ENCODE measurements around the gene SNX30. TPM values are rescaled to one million over a fixed set of nuclear protein-coding genes. Genes with fewer than 3 reads are reported as not detected.

The SNX30 gene
- total RNA-seq, 1 experiment from 2014 or later = 32.5 TPM

- peaks cover 24% of the 10 kb centered on the region; the same call in 1 of the 2 replicates for H3K79me2 ChIP-seq (ENCODE audit: low read depth)
- CTCF ChIA-PET = no interaction called here
- intact Hi-C loops (cut with micrococcal nuclease; ENCODE audit: unreplicated experiment) = no loop called here
Observed at GRCh38 chr9:112786829-112787520, 36.4 kb downstream of the SNX30 start.

GRCh38 chr9:112787978-112788377 lies 37.4 kb downstream of the SNX30 start:
- CTCF ChIA-PET = no interaction called here
- peaks cover 16% of the 10 kb centered on the region; the same call in 1 of the 2 replicates for H3K79me2 ChIP-seq (ENCODE audit: low read depth)
- H3K36me3 ChIP-seq (ENCODE audit: low read depth) = no peaks in the 10 kb centered on the region
- H3K4me1 ChIP-seq (replicated peaks; ENCODE audit: insufficient read depth) = no peaks in the 10 kb centered on the region
- no TSS peak for BruUV-seq (replicated peaks)
- no peak overlapping the region for H2AFZ ChIP-seq
- TF ChIP-seq CTCF (conservative IDR thresholded peaks at IDR 0.05) = no peak
- TF ChIP-seq EZH2 (IDR thresholded peaks at IDR 0.05; ENCODE audit: low read depth) = no peak
- H3K27ac ChIP-seq = no peak overlapping the region
- no peak overlapping the region for H3K4me2 ChIP-seq
- H4K20me1 ChIP-seq (ENCODE audit: insufficient read depth) = 0 out of 2 replicates have a peak, but pooled peaks cover 7% of the 10 kb centered on the region
- intact Hi-C loops (cut with micrococcal nuclease; ENCODE audit: unreplicated experiment) = no loop called here
- H3K9me3 ChIP-seq (ENCODE audit: insufficient read depth, low read depth) = no peaks in the 10 kb centered on the region
- POLR2A ChIA-PET (ENCODE audit: unreplicated experiment) = no interaction called here
- H3F3A ChIP-seq (ENCODE audit: insufficient read depth, low read depth) = no peaks in the 10 kb centered on the region
- H3K9me2 ChIP-seq (ENCODE audit: insufficient read depth) = no peaks in the 10 kb centered on the region
- no peak overlapping the region for H3K4me3 ChIP-seq
- DNase-seq = no peak
- H3K27me3 ChIP-seq (ENCODE audit: insufficient read depth, low read depth) = no peaks in the 10 kb centered on the region

More at GRCh38 chr9:112786829-112787520, 36.4 kb downstream of the SNX30 start:
- no TSS peak for BruUV-seq (replicated peaks)
- TF ChIP-seq EZH2 (IDR thresholded peaks at IDR 0.05; ENCODE audit: low read depth) (no peak), CTCF (conservative IDR thresholded peaks at IDR 0.05) (no peak)
- H3K4me3 ChIP-seq = no peak overlapping the region
- H3K36me3 ChIP-seq (ENCODE audit: low read depth) = no peaks in the 10 kb centered on the region
- H3K27ac ChIP-seq = no peak overlapping the region
- no peak overlapping the region for H3K4me2 ChIP-seq
- no peak overlapping the region for H2AFZ ChIP-seq
- H4K20me1 ChIP-seq (ENCODE audit: insufficient read depth) = 0 out of 2 replicates have a peak, but pooled peaks cover 7% of the 10 kb centered on the region
- H3F3A ChIP-seq (ENCODE audit: insufficient read depth, low read depth) = no peaks in the 10 kb centered on the region
- H3K9me2 ChIP-seq (ENCODE audit: insufficient read depth) = no peaks in the 10 kb centered on the region
- H3K9me3 ChIP-seq (ENCODE audit: insufficient read depth, low read depth) = no peaks in the 10 kb centered on the region
- no peaks in the 10 kb centered on the region for H3K4me1 ChIP-seq (replicated peaks; ENCODE audit: insufficient read depth)
- DNase-seq = no peak
- H3K27me3 ChIP-seq (ENCODE audit: insufficient read depth, low read depth) = no peaks in the 10 kb centered on the region
- POLR2A ChIA-PET (ENCODE audit: unreplicated experiment) = interaction anchor here (0.6 kb wide), 1 partner anchor 301 kb away, joined by 8 read pairs; no protein-coding TSS in a partner anchor

- no peaks in the 10 kb centered on the region for H3K27me3 ChIP-seq (ENCODE audit: insufficient read depth, low read depth)
- H3K9me2 ChIP-seq (ENCODE audit: insufficient read depth) = no peaks in the 10 kb centered on the region
- no peak overlapping the region for H3K4me2 ChIP-seq
- intact Hi-C loops (cut with micrococcal nuclease; ENCODE audit: unreplicated experiment) = no loop called here
- no peaks in the 10 kb centered on the region for H3K36me3 ChIP-seq (ENCODE audit: low read depth)
- 0 out of 2 replicates have a peak, but pooled peaks cover 8% of the 10 kb centered on the region for H3K79me2 ChIP-seq (ENCODE audit: low read depth)
- no peak for DNase-seq
- ChIA-PET CTCF (interaction anchor here (0.6 kb wide), 1 partner anchor 12 kb away, joined by 6 read pairs; no protein-coding TSS in a partner anchor), POLR2A (ENCODE audit: unreplicated experiment) (no interaction called here)
- H4K20me1 ChIP-seq (ENCODE audit: insufficient read depth) = no peaks in the 10 kb centered on the region
- no peaks in the 10 kb centered on the region for H3K9me3 ChIP-seq (ENCODE audit: insufficient read depth, low read depth)
- H2AFZ ChIP-seq = no peak overlapping the region
- no TSS peak for BruUV-seq (replicated peaks)
- no peaks in the 10 kb centered on the region for H3F3A ChIP-seq (ENCODE audit: insufficient read depth, low read depth)
- TF ChIP-seq CTCF (conservative IDR thresholded peaks at IDR 0.05) (no peak), EZH2 (IDR thresholded peaks at IDR 0.05; ENCODE audit: low read depth) (no peak)
- H3K27ac ChIP-seq = no peak overlapping the region
- no peaks in the 10 kb centered on the region for H3K4me1 ChIP-seq (replicated peaks; ENCODE audit: insufficient read depth)
- H3K4me3 ChIP-seq = no peak overlapping the region
Observed at GRCh38 chr9:112789473-112789872, 38.9 kb downstream of the SNX30 start.
